ENCODE data around the gene ARID5B.
"Not testable (repeated sequence)": the region's sequence is repeated elsewhere in the genome, so short reads cannot be mapped to it uniquely, and the experiment has no call there.

Gene ARID5B

DNA sequence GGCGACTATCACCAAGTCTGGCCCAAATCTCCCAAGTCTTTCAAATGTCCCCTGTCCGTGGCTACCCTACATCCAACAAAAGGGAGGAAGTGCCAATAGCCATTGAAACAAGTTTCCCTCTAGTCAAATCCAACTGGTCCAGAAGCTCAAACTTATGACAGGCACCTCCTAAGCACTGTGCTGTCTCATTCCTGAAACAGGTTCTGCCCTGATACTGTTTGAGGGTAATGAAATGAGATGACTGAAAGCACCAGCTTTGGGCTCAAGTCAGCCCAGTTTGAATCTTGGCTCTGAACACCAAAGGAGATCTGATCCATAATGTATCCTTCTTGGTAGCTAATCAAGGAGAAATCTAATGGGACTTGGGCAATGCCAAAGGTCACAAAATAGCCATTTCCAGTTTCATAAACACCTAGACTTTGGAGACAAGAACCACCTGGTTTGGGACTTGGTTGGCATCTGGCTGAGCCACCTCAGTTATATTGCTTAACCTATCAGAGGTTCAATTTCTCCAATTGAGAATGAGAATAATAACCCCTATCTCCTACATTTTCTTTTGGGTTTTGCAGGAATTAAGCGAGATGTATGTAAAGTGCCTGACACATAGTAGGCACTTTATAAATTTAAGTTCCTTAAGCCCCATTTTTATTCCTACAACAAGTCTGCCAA, 34.7 kb upstream of the ARID5B start:
- H3K18ac ChIP-seq (ENCODE audit: low read length), result no peak overlapping the region
- no peaks in the 10 kb centered on the region for H3K9me3 ChIP-seq (ENCODE audit: insufficient read depth, low read depth, low read length)
- H3K4me2 ChIP-seq (ENCODE audit: low read length), result no peak overlapping the region
- WGBS (ENCODE audit: extremely low coverage, insufficient coverage, insufficient read length), result no CpG with 5 or more reads among the region's 3 CpGs
- H3K4ac ChIP-seq (ENCODE audit: low read depth, low read length), result no peak overlapping the region
- no peak overlapping the region for H2BK5ac ChIP-seq (ENCODE audit: low read depth, low read length, poor library complexity)
- H3K4me3 ChIP-seq (ENCODE audit: low read depth, low read length), result no peak overlapping the region
- no peak overlapping the region for H4K12ac ChIP-seq (ENCODE audit: low read depth, low read length)
- no peak overlapping the region for H4K91ac ChIP-seq (ENCODE audit: low read depth, low read length)
- no peak overlapping the region for H3K14ac ChIP-seq (ENCODE audit: low read length)
- H3K27ac ChIP-seq (ENCODE audit: low read depth, low read length), result no peak overlapping the region
- no peak overlapping the region for H4K8ac ChIP-seq (ENCODE audit: low read depth, low read length)
- no peaks in the 10 kb centered on the region for H3K79me2 ChIP-seq (ENCODE audit: control insufficient read depth, insufficient read depth, low read length, poor library complexity)
- no peak overlapping the region for H2BK120ac ChIP-seq (ENCODE audit: insufficient read depth, low read length, poor library complexity)
- no peaks in the 10 kb centered on the region for H3K27me3 ChIP-seq (ENCODE audit: insufficient read depth, low read length)
- no peaks in the 10 kb centered on the region for H3K36me3 ChIP-seq (ENCODE audit: control insufficient read depth in 1 of 2, insufficient read depth in 2 of 2, low read length in 2 of 2)
- H2AK5ac ChIP-seq (ENCODE audit: low read length), result no peak overlapping the region
- no peak overlapping the region for H2AFZ ChIP-seq (ENCODE audit: insufficient read depth, low read length, poor library complexity)
- no peak overlapping the region for H3K9ac ChIP-seq (ENCODE audit: low read length)
- no peaks in the 10 kb centered on the region for H3K4me1 ChIP-seq (ENCODE audit: control insufficient read depth in 1 of 2, insufficient read depth in 2 of 2, low read length in 2 of 2)
- no peak overlapping the region for H2BK12ac ChIP-seq (ENCODE audit: low read length)
- DNase-seq, result no peak
- H3K23ac ChIP-seq (ENCODE audit: low read length), result no peak overlapping the region
- H3K79me1 ChIP-seq (ENCODE audit: low read length), result no peaks in the 10 kb centered on the region

DNA sequence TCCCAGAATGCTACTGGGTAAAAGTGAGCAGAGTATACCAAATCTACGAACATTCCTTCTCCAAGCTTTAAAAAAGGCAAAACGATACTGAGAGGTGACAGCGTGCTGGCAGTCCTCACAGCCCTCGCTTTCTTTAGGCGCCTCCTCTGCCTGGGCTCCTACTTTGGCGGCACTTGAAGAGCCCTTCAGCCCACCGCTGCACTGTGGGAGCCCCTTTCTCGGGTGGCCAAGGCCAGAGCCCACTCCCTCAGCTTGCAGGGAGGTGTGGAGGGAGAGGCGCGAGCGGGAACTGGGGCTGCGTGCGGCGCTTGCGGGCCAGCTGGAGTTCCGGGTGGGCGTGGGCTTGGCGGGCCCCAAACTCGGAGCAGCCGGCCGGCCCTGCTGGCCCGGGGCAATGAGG, 34.1 kb upstream of the ARID5B start:
- H3K79me2 ChIP-seq (ENCODE audit: control insufficient read depth, insufficient read depth, low read length, poor library complexity); H3K18ac ChIP-seq (ENCODE audit: low read length); H3K27ac ChIP-seq (ENCODE audit: low read depth, low read length); H3K9me3 ChIP-seq (ENCODE audit: insufficient read depth, low read depth, low read length); H3K4me1 ChIP-seq (ENCODE audit: control insufficient read depth in 1 of 2, insufficient read depth in 2 of 2, low read length in 2 of 2); H3K4me2 ChIP-seq (ENCODE audit: low read length); H2BK12ac ChIP-seq (ENCODE audit: low read length); H3K79me1 ChIP-seq (ENCODE audit: low read length); H3K36me3 ChIP-seq (ENCODE audit: control insufficient read depth in 1 of 2, insufficient read depth in 2 of 2, low read length in 2 of 2); H3K9ac ChIP-seq (ENCODE audit: low read length); H3K27me3 ChIP-seq (ENCODE audit: insufficient read depth, low read length); H2BK120ac ChIP-seq (ENCODE audit: insufficient read depth, low read length, poor library complexity); H2BK5ac ChIP-seq (ENCODE audit: low read depth, low read length, poor library complexity); H3K4me3 ChIP-seq (ENCODE audit: low read depth, low read length); H4K91ac ChIP-seq (ENCODE audit: low read depth, low read length); H3K14ac ChIP-seq (ENCODE audit: low read length); H3K4ac ChIP-seq (ENCODE audit: low read depth, low read length); H3K23ac ChIP-seq (ENCODE audit: low read length); H4K8ac ChIP-seq (ENCODE audit: low read depth, low read length); DNase-seq; H2AK5ac ChIP-seq (ENCODE audit: low read length); H4K12ac ChIP-seq (ENCODE audit: low read depth, low read length); H2AFZ ChIP-seq (ENCODE audit: insufficient read depth, low read length, poor library complexity): not testable (repeated sequence)
- WGBS (ENCODE audit: extremely low coverage, insufficient coverage, insufficient read length), result no CpG with 5 or more reads among the region's 22 CpGs

DNA sequence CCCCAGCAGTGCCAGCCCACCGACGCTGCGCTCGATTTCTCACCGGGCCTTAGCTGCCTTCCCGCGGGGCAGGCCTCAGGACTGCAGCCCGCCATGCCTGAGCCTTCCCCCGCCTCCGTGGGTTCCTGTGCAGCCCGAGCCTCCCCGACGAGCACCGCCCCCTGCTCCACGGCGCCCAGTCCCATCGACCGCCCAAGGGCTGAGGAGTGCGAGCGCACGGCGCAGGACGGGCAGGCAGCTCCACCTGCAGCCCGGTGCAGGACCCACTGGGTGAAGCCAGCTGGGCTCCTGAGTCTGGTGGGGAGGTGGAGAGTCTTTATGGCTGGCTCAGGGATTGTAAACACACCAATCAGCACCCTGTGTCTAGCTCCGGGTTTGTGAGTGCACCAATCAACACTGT, 33.7 kb upstream of the ARID5B start:
- not testable (repeated sequence) for H3K4me2 ChIP-seq (ENCODE audit: low read length); H3K79me2 ChIP-seq (ENCODE audit: control insufficient read depth, insufficient read depth, low read length, poor library complexity); H3K9me3 ChIP-seq (ENCODE audit: insufficient read depth, low read depth, low read length); H2AFZ ChIP-seq (ENCODE audit: insufficient read depth, low read length, poor library complexity); H2BK5ac ChIP-seq (ENCODE audit: low read depth, low read length, poor library complexity); H3K14ac ChIP-seq (ENCODE audit: low read length); H2BK12ac ChIP-seq (ENCODE audit: low read length); H4K12ac ChIP-seq (ENCODE audit: low read depth, low read length); H3K9ac ChIP-seq (ENCODE audit: low read length); H3K4me3 ChIP-seq (ENCODE audit: low read depth, low read length); H2AK5ac ChIP-seq (ENCODE audit: low read length); H3K4me1 ChIP-seq (ENCODE audit: control insufficient read depth in 1 of 2, insufficient read depth in 2 of 2, low read length in 2 of 2); H3K23ac ChIP-seq (ENCODE audit: low read length); H4K8ac ChIP-seq (ENCODE audit: low read depth, low read length); H3K4ac ChIP-seq (ENCODE audit: low read depth, low read length); H3K79me1 ChIP-seq (ENCODE audit: low read length); H3K27me3 ChIP-seq (ENCODE audit: insufficient read depth, low read length); H3K18ac ChIP-seq (ENCODE audit: low read length); H2BK120ac ChIP-seq (ENCODE audit: insufficient read depth, low read length, poor library complexity); H4K91ac ChIP-seq (ENCODE audit: low read depth, low read length); H3K27ac ChIP-seq (ENCODE audit: low read depth, low read length); DNase-seq; H3K36me3 ChIP-seq (ENCODE audit: control insufficient read depth in 1 of 2, insufficient read depth in 2 of 2, low read length in 2 of 2)
- WGBS (ENCODE audit: extremely low coverage, insufficient coverage, insufficient read length), result no CpG with 5 or more reads among the region's 25 CpGs

DNA sequence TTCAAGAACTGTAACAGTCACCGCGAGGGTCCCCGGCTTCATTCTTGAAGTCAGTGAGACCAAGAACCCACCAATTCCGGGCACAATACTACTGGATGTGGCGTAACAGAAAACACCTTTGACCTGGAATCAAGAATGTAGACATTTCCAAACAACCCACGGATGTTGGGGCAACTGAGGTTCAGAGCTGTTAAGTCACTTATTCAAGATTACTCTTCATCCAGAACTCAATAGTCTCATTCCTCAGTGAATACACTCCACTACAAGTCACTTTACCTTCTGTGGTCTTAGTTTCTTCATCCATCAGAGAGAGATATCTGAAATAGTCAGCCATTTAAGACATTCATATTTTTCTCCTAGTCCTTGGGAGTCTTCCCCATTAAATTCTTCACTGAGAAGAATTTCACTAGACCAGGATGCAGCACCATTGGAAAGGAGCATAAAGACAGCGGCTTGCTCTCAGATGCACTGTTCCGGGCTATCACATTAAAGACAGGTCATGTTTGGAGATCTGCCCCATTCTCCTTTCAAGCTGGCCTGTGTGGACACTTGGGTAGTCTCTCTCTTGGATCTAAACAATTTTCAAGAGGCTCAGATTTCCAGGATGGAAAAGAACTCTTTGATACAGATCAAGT, 32.3 kb upstream of the ARID5B start:
- H3K36me3 ChIP-seq (ENCODE audit: control insufficient read depth in 1 of 2, insufficient read depth in 2 of 2, low read length in 2 of 2), result no peaks in the 10 kb centered on the region

More for the DNA sequence above, 32.3 kb upstream of the ARID5B start:
- no peak for DNase-seq
- Histone ChIP-seq H3K79me1 (ENCODE audit: low read length) (no peaks in the 10 kb centered on the region), H3K27ac (ENCODE audit: low read depth, low read length) (no peak overlapping the region), H3K4me2 (ENCODE audit: low read length) (no peak overlapping the region), H3K27me3 (ENCODE audit: insufficient read depth, low read length) (no peaks in the 10 kb centered on the region), H4K91ac (ENCODE audit: low read depth, low read length) (no peak overlapping the region), H4K12ac (ENCODE audit: low read depth, low read length) (no peak overlapping the region), H2BK5ac (ENCODE audit: low read depth, low read length, poor library complexity) (no peak overlapping the region), H2AK5ac (ENCODE audit: low read length) (no peak overlapping the region), H3K18ac (ENCODE audit: low read length) (no peak overlapping the region), H3K4me1 (ENCODE audit: control insufficient read depth in 1 of 2, insufficient read depth in 2 of 2, low read length in 2 of 2) (no peaks in the 10 kb centered on the region), H2AFZ (ENCODE audit: insufficient read depth, low read length, poor library complexity) (no peak overlapping the region), H2BK120ac (ENCODE audit: insufficient read depth, low read length, poor library complexity) (no peak overlapping the region), H3K79me2 (ENCODE audit: control insufficient read depth, insufficient read depth, low read length, poor library complexity) (no peaks in the 10 kb centered on the region), H4K8ac (ENCODE audit: low read depth, low read length) (no peak overlapping the region), H3K9ac (ENCODE audit: low read length) (no peak overlapping the region), H3K23ac (ENCODE audit: low read length) (no peak overlapping the region), H3K4me3 (ENCODE audit: low read depth, low read length) (no peak overlapping the region), H3K14ac (ENCODE audit: low read length) (no peak overlapping the region), H3K9me3 (ENCODE audit: insufficient read depth, low read depth, low read length) (no peaks in the 10 kb centered on the region), H2BK12ac (ENCODE audit: low read length) (no peak overlapping the region), H3K4ac (ENCODE audit: low read depth, low read length) (no peak overlapping the region)
- WGBS (ENCODE audit: extremely low coverage, insufficient coverage, insufficient read length), result no CpG with 5 or more reads among the region's 8 CpGs
